ENCODE data around the gene UROS. TPM values are rescaled to one million over a fixed set of nuclear protein-coding genes. Genes with fewer than 3 reads are reported as not detected.

UROS gene
- total RNA-seq, 2 experiments from 2014 or later = 48.3 to 49.1 TPM

GRCh38 chr10:125795637-125796190 is 27.3 kb downstream of the UROS start:
- ChIA-PET CTCF (no interaction called here), POLR2A (no interaction called here)

GRCh38 chr10:125795128-125795527 is 27.9 kb downstream of the UROS start:
- CTCF ChIA-PET = no interaction called here
- POLR2A ChIA-PET = no interaction called here

- ChIA-PET CTCF (no interaction called here), POLR2A (no interaction called here)
Measured at GRCh38 chr10:125792342-125793300, 30.4 kb downstream of the UROS start.

GRCh38 chr10:125788156-125789034 is 34.7 kb downstream of the UROS start:
- CTCF ChIA-PET = no interaction called here
- POLR2A ChIA-PET = no interaction called here

- POLR2A ChIA-PET = no interaction called here
- CTCF ChIA-PET = no interaction called here
Measured at GRCh38 chr10:125785791-125786190, 37.3 kb downstream of the UROS start.

- ChIA-PET POLR2A (no interaction called here), CTCF (no interaction called here)
Measured at GRCh38 chr10:125783957-125784356, 39.1 kb downstream of the UROS start.

- POLR2A ChIA-PET = no interaction called here
- CTCF ChIA-PET = interaction anchor here (0.6 kb wide), 1 partner anchor 75 kb away, joined by 3 read pairs; no protein-coding TSS in a partner anchor
Measured at GRCh38 chr10:125783408-125783807, 39.6 kb downstream of the UROS start.

GRCh38 chr10:125782616-125783015 is 40.4 kb downstream of the UROS start:
- ChIA-PET CTCF (no interaction called here), POLR2A (no interaction called here)

GRCh38 chr10:125782054-125782453 is 41.0 kb downstream of the UROS start:
- CTCF ChIA-PET = no interaction called here
- POLR2A ChIA-PET = no interaction called here

GRCh38 chr10:125781374-125781773 is 41.7 kb downstream of the UROS start:
- ChIA-PET CTCF (no interaction called here), POLR2A (no interaction called here)

GRCh38 chr10:125779403-125780327 is 43.4 kb downstream of the UROS start:
- POLR2A ChIA-PET = no interaction called here
- CTCF ChIA-PET = no interaction called here

GRCh38 chr10:125778556-125778955 is 44.5 kb downstream of the UROS start:
- ChIA-PET POLR2A (no interaction called here), CTCF (no interaction called here)

- POLR2A ChIA-PET = no interaction called here
Measured at GRCh38 chr10:125777806-125778205, 45.3 kb downstream of the UROS start.

GRCh38 chr10:125775491-125776106 is 47.5 kb downstream of the UROS start, which contains the start of gene MMP21:
TSS of gene MMP21 (minus strand) at chr10:125775821. CDS start at chr10:125775821, 0 bp downstream.
- CTCF ChIA-PET = no interaction called here
- POLR2A ChIA-PET = no interaction called here

More at GRCh38 chr10:125777806-125778205, 45.3 kb downstream of the UROS start:
- CTCF ChIA-PET = no interaction called here

- ChIA-PET POLR2A (no interaction called here), CTCF (no interaction called here)
Measured at GRCh38 chr10:125774581-125775191, 48.4 kb downstream of the UROS start.

GRCh38 chr10:125773687-125774543 is 49.1 kb downstream of the UROS start:
- ChIA-PET CTCF (no interaction called here), POLR2A (no interaction called here)

GRCh38 chr10:125772864-125773180 is 50.2 kb downstream of the UROS start:
- ChIA-PET CTCF (no interaction called here), POLR2A (no interaction called here)

All from activated CD8-positive, alpha-beta memory T cell treated with anti-CD3 and anti-CD28 coated beads for 36 hours (primary cell).